IMR-90 (cell line): Measurements from ENCODE around the gene ECT2. TPM values are rescaled to one million over a fixed set of nuclear protein-coding genes. Genes with fewer than 3 reads are reported as not detected.

Experiments used
- ATAC-seq: fragments of 200-7000 bp; cut with Tn5 transposase; 2 replicates; pipeline ENCODE4 v1.9.1; 2020; ENCODE audit warnings: low read depth, mild to moderate bottlenecking, moderate library complexity
- BruUV-seq: library from RNA; stranded (reverse); fragments of 400-500 nt; replicated peaks from 2 replicates; lab custom pipeline; 2021; lab: Mats Ljungman, UMichigan
- CTCF ChIA-PET: fragments of 300-600 bp; formaldehyde crosslinking; extraction: SDS; loops from one replicate; lab custom pipeline; 2021; ENCODE audit warnings: antibody characterized with exemption; lab: Yijun Ruan, JAX
- POLR2A ChIA-PET: fragments of 300-600 bp; sonication (Branson Sonifier 250); formaldehyde crosslinking; loops from one replicate; lab custom pipeline; 2022; ENCODE audit warnings: antibody characterized with exemption; ENCODE audit not compliant: unreplicated experiment; lab: Charles Lee
- DNase-seq: peaks from one replicate; pipeline ENCODE4 v3.0.0; 2013
- H2AFZ ChIP-seq: replicated peaks from 2 replicates; pipeline ENCODE3; 2013; ENCODE audit warnings: low read length, mild to moderate bottlenecking; ENCODE audit not compliant: poor library complexity
- H2AK5ac ChIP-seq: 2 replicates; pipeline ENCODE4 v1.6.1; 2013; ENCODE audit warnings: low read depth, low read length, inconsistent platforms
- H2AK9ac ChIP-seq: replicated peaks from 2 replicates; pipeline ENCODE3; 2013; ENCODE audit warnings: mild to moderate bottlenecking, low read depth, low read length, moderate library complexity; ENCODE audit not compliant: poor library complexity
- H2BK120ac ChIP-seq: 2 replicates; pipeline ENCODE4 v1.6.1; 2013; ENCODE audit warnings: low read depth, low read length, inconsistent platforms
- H2BK15ac ChIP-seq: 3 replicates; pipeline ENCODE4 v1.6.1; 2013; ENCODE audit warnings: low read depth, low read length, inconsistent platforms
- H2BK20ac ChIP-seq: 2 replicates; pipeline ENCODE4 v1.6.1; 2013; ENCODE audit warnings: low read depth, mild to moderate bottlenecking, inconsistent platforms, low read length, moderate library complexity
- H2BK5ac ChIP-seq: 2 replicates; pipeline ENCODE4 v1.6.1; 2013; ENCODE audit warnings: mild to moderate bottlenecking, low read depth, low read length, inconsistent platforms; ENCODE audit not compliant: poor library complexity, severe bottlenecking
- H3K14ac ChIP-seq: replicated peaks from 2 replicates; pipeline ENCODE4 v1.6.1; 2013; ENCODE audit warnings: low read depth, low read length, inconsistent platforms
- H3K18ac ChIP-seq: 2 replicates; pipeline ENCODE4 v1.6.1; 2013; ENCODE audit warnings: low read depth, low read length, control low read depth
- H3K23ac ChIP-seq: 2 replicates; pipeline ENCODE4 v1.6.1; 2013; ENCODE audit warnings: low read depth, low read length, inconsistent platforms
- H3K27ac ChIP-seq: 2 replicates; pipeline ENCODE4 v1.5.1; 2013; ENCODE audit warnings: mild to moderate bottlenecking, control low read depth, low read length; ENCODE audit not compliant: insufficient read depth
- H3K27me3 ChIP-seq: 2 replicates; pipeline ENCODE4 v1.6.1; 2013; ENCODE audit warnings: low read length; ENCODE audit not compliant: control insufficient read depth, insufficient read depth
- H3K36me3 ChIP-seq: 2 replicates; pipeline ENCODE4 v1.6.1; 2013; ENCODE audit warnings: low read length, mixed read lengths; ENCODE audit not compliant: control insufficient read depth, insufficient read depth
- H3K4ac ChIP-seq: 2 replicates; pipeline ENCODE4 v1.6.1; 2013; ENCODE audit warnings: low read depth, low read length, inconsistent platforms
- H3K4me1 ChIP-seq: 2 replicates; pipeline ENCODE4 v1.6.1; 2013; ENCODE audit warnings: low read length, mixed read lengths; ENCODE audit not compliant: control insufficient read depth, insufficient read depth
- H3K4me2 ChIP-seq: 2 replicates; pipeline ENCODE4 v1.6.1; 2013; ENCODE audit warnings: low read depth, mild to moderate bottlenecking, control low read depth, low read length, moderate library complexity
- H3K4me3 ChIP-seq: 2 replicates; pipeline ENCODE4 v1.5.1; 2013; ENCODE audit warnings: low read depth, mild to moderate bottlenecking, control low read depth, low read length, moderate library complexity; ENCODE audit not compliant: insufficient read depth
- H3K56ac ChIP-seq: 2 replicates; pipeline ENCODE4 v1.6.1; 2013; ENCODE audit warnings: low read length, inconsistent platforms; ENCODE audit not compliant: insufficient read depth; ENCODE audit errors: extremely low read depth
- H3K79me1 ChIP-seq, 2 experiments: 2 replicates each; pipeline ENCODE4 v1.6.1; 2013; ENCODE audit warnings: low read length in 2 of 2, inconsistent platforms in 1 of 2, low read depth in 1 of 2
- H3K9ac ChIP-seq: 2 replicates; pipeline ENCODE4 v1.6.1; 2013; ENCODE audit warnings: low read depth, low read length, control low read depth
- H3K9me1 ChIP-seq: 2 replicates; pipeline ENCODE4 v1.6.1; 2013; ENCODE audit warnings: low read length, inconsistent platforms; ENCODE audit not compliant: insufficient read depth
- H3K9me3 ChIP-seq: 2 replicates; pipeline ENCODE4 v1.6.1; 2013; ENCODE audit warnings: low read length; ENCODE audit not compliant: control insufficient read depth, insufficient read depth
- H4K20me1 ChIP-seq: 2 replicates; pipeline ENCODE4 v1.6.1; 2013; ENCODE audit warnings: low read length, inconsistent platforms; ENCODE audit not compliant: insufficient read depth
- H4K5ac ChIP-seq: 2 replicates; pipeline ENCODE4 v1.6.1; 2013; ENCODE audit warnings: mild to moderate bottlenecking, low read depth, low read length, control low read depth
- H4K8ac ChIP-seq, 2 experiments: 2 replicates each; pipeline ENCODE4 v1.6.1; 2013; ENCODE audit warnings: low read depth in 2 of 2, low read length in 2 of 2, control low read depth in 1 of 2, inconsistent platforms in 1 of 2
- H4K91ac ChIP-seq: 2 replicates; pipeline ENCODE4 v1.6.1; 2013; ENCODE audit warnings: low read depth, low read length, inconsistent platforms; ENCODE audit not compliant: insufficient read depth
- CEBPB ChIP-seq: IDR thresholded peaks from 2 replicates; pipeline ENCODE4 v1.6.1; 2012; ENCODE audit warnings: low read depth, low read length, improper control_type of control experiment
- CHD1 ChIP-seq: IDR thresholded peaks from 2 replicates; pipeline ENCODE4 v1.6.1; 2012; ENCODE audit warnings: low read depth, low read length, improper control_type of control experiment
- MAFK ChIP-seq: IDR thresholded peaks from 2 replicates; pipeline ENCODE4 v1.6.1; 2012; ENCODE audit warnings: low read depth, low read length, improper control_type of control experiment
- MAZ ChIP-seq: IDR thresholded peaks from 2 replicates; pipeline ENCODE4 v1.6.1; 2012; ENCODE audit warnings: low read depth, mild to moderate bottlenecking, low read length, improper control_type of control experiment, moderate library complexity, borderline replicate concordance
- MXI1 ChIP-seq: IDR thresholded peaks from 2 replicates; pipeline ENCODE4 v1.6.1; 2012; ENCODE audit warnings: low read depth, mild to moderate bottlenecking, low read length, moderate library complexity, borderline replicate concordance
- NFE2L2 ChIP-seq: fragments of 150-350 bp; IDR thresholded peaks from 2 replicates; pipeline ENCODE4 v1.6.1; 2016; ENCODE audit warnings: low read depth, mild to moderate bottlenecking, low read length
- POLR2A ChIP-seq: IDR thresholded peaks from 2 replicates; pipeline ENCODE4 v1.6.1; 2012; ENCODE audit warnings: mild to moderate bottlenecking, low read depth, low read length
- RCOR1 ChIP-seq: IDR thresholded peaks from 2 replicates; pipeline ENCODE4 v1.6.1; 2012; ENCODE audit warnings: mild to moderate bottlenecking, low read length, improper control_type of control experiment; ENCODE audit not compliant: insufficient replicate concordance
- RFX5 ChIP-seq: IDR thresholded peaks from 2 replicates; pipeline ENCODE4 v1.8.0; 2012; ENCODE audit warnings: low read depth, mild to moderate bottlenecking, low read length, moderate library complexity
- WGBS, 2 experiments: methylation state at CpG; one replicate each; pipeline versions ENCODE4 v1.1.5 to v1.1.7; 2013; ENCODE audit warnings: missing lambda C conversion rate in 2 of 2; ENCODE audit not compliant: insufficient read length in 1 of 2; ENCODE audit errors: extremely low coverage in 2 of 2; 5-methylcytosine and 5-hydroxymethylcytosine counted together
- dilution Hi-C: fragments of 300-500 bp; cut with HindIII; formaldehyde crosslinking; loops from one replicate; pipeline ENCODE4 v1.14.3; 2018; ENCODE audit warnings: low sequenced_read_pairs; ENCODE audit not compliant: unreplicated experiment
- in situ Hi-C: fragments of 300-500 bp; cut with MboI; formaldehyde crosslinking; loops from 3 replicates; pipeline ENCODE4 v1.14.3; 2019; ENCODE audit warnings: low sequenced_read_pairs, inconsistent platforms, mixed read lengths
- intact Hi-C: fragments of 100-400 bp; cut with micrococcal nuclease; formaldehyde crosslinking; loops from 2 replicates; pipeline ENCODE4 v1.10.0; 2022
- polyA plus RNA-seq, 3 experiments: library from polyadenylated mRNA; depleted of rRNA; stranded (reverse); fragments of >200 nt; gene quantifications; 2 replicates each; pipeline ENCODE4 v1.2.3, GENCODE V29; 2012; ENCODE audit warnings: low replicate concordance in 1 of 3
- total RNA-seq: library from RNA; depleted of rRNA; stranded (reverse); fragments of >200 nt; gene quantifications from 2 replicates; pipeline ENCODE4 v1.2.3, GENCODE V29; 2012
- TF ChIP-seq, protein P1 (sequence below): conservative IDR thresholded peaks from 2 replicates; pipeline ENCODE4 v1.5.1; 2012; ENCODE audit warnings: mild to moderate bottlenecking, low read depth, low read length, improper control_type of control experiment
- TF ChIP-seq, protein P2 (sequence below): fragments of 150-350 bp; IDR thresholded peaks from 2 replicates; pipeline ENCODE4 v1.6.1; 2016; ENCODE audit warnings: low read depth, mild to moderate bottlenecking, low read length, moderate library complexity, borderline replicate concordance
- TF ChIP-seq, protein P3 (sequence below): fragments of 150-350 bp; IDR thresholded peaks from 2 replicates; pipeline ENCODE4 v1.6.1; 2017; ENCODE audit warnings: mild to moderate bottlenecking, antibody characterized with exemption, low read length, low read depth

ECT2 gene
- total and polyA plus RNA-seq, 2 of the 4 experiments (the other 2 are of a cell fraction), result 18.1 to 37.8 TPM

DNA sequence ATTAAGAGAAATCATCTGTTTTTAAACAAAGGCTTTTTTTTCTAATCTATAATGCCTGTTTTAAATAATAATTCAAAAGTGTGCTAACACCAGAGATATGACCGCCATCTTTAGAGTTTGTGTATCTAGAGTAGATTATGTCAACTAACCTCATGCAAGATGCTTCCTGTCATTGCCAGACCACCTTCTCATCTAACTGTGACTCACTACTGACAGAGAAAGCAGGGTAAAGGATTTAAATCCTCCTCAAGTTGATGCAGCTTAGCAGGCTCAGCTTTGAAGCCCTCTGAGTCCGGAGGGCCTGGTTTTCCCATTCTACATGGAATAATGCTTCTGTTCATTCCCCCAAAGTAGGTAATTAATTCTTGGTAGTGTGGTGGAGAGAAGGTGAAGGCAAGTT, 108.5 kb downstream of the ECT2 start:
- dilution Hi-C loops, result no loop called here
- ATAC-seq, result no peak
- no TSS peak for BruUV-seq

More for the DNA sequence above, 108.5 kb downstream of the ECT2 start:
- Histone ChIP-seq H2BK120ac (no peak overlapping the region), H4K20me1 (no peaks in the 10 kb centered on the region), H3K4ac (no peak overlapping the region), H3K9ac (no peak overlapping the region), H3K9me3 (no peaks in the 10 kb centered on the region), H2AK5ac (no peak overlapping the region), H2BK15ac (no peak overlapping the region), H3K23ac (no peak overlapping the region), H2AK9ac (no peak overlapping the region), H2BK5ac (no peak overlapping the region), H3K9me1 (no peaks in the 10 kb centered on the region), H3K4me2 (no peak overlapping the region), H3K27ac (no peak overlapping the region), H3K79me1 (no peaks in the 10 kb centered on the region), H4K91ac (no peak overlapping the region), H3K4me1 (no peaks in the 10 kb centered on the region), H3K14ac (no peak overlapping the region), H2BK20ac (no peak overlapping the region), H3K27me3 (no peaks in the 10 kb centered on the region), H3K36me3 (no peaks in the 10 kb centered on the region), H4K5ac (no peak overlapping the region), H3K4me3 (no peak overlapping the region), H4K8ac (no peak overlapping the region), H2AFZ (no peak overlapping the region), H3K56ac (no peak overlapping the region), H3K18ac (no peak overlapping the region)
- TF ChIP-seq MXI1, result no peak
- TF ChIP-seq, protein P1, sequence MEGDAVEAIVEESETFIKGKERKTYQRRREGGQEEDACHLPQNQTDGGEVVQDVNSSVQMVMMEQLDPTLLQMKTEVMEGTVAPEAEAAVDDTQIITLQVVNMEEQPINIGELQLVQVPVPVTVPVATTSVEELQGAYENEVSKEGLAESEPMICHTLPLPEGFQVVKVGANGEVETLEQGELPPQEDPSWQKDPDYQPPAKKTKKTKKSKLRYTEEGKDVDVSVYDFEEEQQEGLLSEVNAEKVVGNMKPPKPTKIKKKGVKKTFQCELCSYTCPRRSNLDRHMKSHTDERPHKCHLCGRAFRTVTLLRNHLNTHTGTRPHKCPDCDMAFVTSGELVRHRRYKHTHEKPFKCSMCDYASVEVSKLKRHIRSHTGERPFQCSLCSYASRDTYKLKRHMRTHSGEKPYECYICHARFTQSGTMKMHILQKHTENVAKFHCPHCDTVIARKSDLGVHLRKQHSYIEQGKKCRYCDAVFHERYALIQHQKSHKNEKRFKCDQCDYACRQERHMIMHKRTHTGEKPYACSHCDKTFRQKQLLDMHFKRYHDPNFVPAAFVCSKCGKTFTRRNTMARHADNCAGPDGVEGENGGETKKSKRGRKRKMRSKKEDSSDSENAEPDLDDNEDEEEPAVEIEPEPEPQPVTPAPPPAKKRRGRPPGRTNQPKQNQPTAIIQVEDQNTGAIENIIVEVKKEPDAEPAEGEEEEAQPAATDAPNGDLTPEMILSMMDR, result no peak
- no peak for TF ChIP-seq CEBPB
- no peak for TF ChIP-seq CHD1
- TF ChIP-seq MAFK, result no peak
- TF ChIP-seq NFE2L2, result no peak
- no peak for TF ChIP-seq POLR2A
- no peak for TF ChIP-seq RCOR1
- no peak for TF ChIP-seq MAZ
- TF ChIP-seq RFX5, result no peak
- TF ChIP-seq, protein P2, sequence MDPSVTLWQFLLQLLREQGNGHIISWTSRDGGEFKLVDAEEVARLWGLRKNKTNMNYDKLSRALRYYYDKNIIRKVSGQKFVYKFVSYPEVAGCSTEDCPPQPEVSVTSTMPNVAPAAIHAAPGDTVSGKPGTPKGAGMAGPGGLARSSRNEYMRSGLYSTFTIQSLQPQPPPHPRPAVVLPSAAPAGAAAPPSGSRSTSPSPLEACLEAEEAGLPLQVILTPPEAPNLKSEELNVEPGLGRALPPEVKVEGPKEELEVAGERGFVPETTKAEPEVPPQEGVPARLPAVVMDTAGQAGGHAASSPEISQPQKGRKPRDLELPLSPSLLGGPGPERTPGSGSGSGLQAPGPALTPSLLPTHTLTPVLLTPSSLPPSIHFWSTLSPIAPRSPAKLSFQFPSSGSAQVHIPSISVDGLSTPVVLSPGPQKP, result no peak
- TF ChIP-seq, protein P3, sequence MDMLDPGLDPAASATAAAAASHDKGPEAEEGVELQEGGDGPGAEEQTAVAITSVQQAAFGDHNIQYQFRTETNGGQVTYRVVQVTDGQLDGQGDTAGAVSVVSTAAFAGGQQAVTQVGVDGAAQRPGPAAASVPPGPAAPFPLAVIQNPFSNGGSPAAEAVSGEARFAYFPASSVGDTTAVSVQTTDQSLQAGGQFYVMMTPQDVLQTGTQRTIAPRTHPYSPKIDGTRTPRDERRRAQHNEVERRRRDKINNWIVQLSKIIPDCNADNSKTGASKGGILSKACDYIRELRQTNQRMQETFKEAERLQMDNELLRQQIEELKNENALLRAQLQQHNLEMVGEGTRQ, result no peak
- DNase-seq, result peak; percentile 17
- WGBS, 2 experiments, result no CpG with 5 or more reads among the region's 2 CpGs
- CTCF ChIA-PET, result no interaction called here
- POLR2A ChIA-PET, result no interaction called here
- intact Hi-C loops (no loop called here), in situ Hi-C loops (no loop called here)
